BLaER1 treated with 17β-estradiol and CSF1 and Interleukin-3, amounts not matched to agents 10 nM and 100 nM (cell line): ENCODE measurements around the gene VPS37B.

Experiments
- H3K27ac ChIP-seq, 11 experiments: shearing (Covaris generic); formaldehyde crosslinking; 2 replicates each; pipeline ENCODE4 v1.8.1; 2022
- H3K27me3 ChIP-seq, 11 experiments: shearing (Covaris generic); formaldehyde crosslinking; 2 replicates each; pipeline ENCODE4 v1.8.1; 2022
- H3K36me3 ChIP-seq, 11 experiments: shearing (Covaris generic); formaldehyde crosslinking; 2 replicates each; pipeline ENCODE4 v1.8.1; 2022
- H3K4me1 ChIP-seq, 10 experiments: shearing (Covaris generic); formaldehyde crosslinking; 2 replicates each; pipeline ENCODE4 v1.8.1; 2022
- H3K4me2 ChIP-seq, 11 experiments: shearing (Covaris generic); formaldehyde crosslinking; 2 replicates each; pipeline ENCODE4 v1.8.1; 2022
- H3K4me3 ChIP-seq, 10 experiments: shearing (Covaris generic); formaldehyde crosslinking; 2 replicates each; pipeline ENCODE4 v1.8.1; 2022
- H3K9ac ChIP-seq, 11 experiments: shearing (Covaris generic); formaldehyde crosslinking; 2 replicates each; pipeline ENCODE4 v1.8.1; 2022
- H3K9me3 ChIP-seq, 11 experiments: shearing (Covaris generic); formaldehyde crosslinking; replicated peaks in 1 of 11; 2 replicates each; pipeline ENCODE4 v1.8.1; 2022
- H4K20me1 ChIP-seq, 11 experiments: shearing (Covaris generic); formaldehyde crosslinking; 2 replicates each; pipeline ENCODE4 v1.8.1; 2022
- Cebpa-rat ChIP-seq, 11 experiments: shearing (Covaris generic); IDR thresholded peaks; 2 replicates each; pipeline ENCODE4 v1.8.1; 2022

Gene VPS37B

DNA sequence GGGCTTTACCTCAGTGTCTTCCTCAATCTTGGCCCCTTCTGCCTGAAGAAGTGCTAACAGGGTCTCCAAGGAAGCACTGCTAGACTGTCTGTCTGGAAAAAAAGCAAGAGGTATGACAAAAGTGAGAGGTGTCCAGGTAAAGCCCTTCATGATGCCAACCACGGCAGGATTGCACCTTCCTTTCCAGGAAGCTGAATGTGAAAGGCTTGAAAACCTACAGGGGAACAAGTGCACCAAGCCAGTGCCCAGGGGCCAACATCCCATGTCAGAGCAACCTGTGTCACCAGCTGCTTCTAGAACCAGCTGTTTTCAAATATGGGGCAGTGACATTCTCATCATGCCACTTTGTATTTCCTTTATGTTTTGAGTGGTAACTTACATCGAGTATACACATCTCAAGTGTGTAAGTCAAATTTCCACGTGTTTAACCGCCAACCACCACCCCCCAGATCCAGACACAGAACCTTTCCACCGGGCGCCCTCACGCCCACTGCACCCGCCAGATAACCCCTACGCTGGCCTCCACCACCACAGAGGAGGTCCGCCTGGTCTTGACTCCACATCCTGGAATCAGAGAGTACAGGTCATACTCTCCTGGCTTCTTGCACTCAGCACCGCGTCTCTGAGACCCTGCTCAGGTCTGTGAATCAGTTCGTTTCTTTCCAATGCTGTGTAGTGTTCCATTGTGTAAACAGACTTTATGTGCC is 27.3 kb downstream of the VPS37B start:
- Histone ChIP-seq H3K4me1 (peaks cover 81 to 97% (median 93%) of the 10 kb centered on the region in 10 experiments), H4K20me1 (peaks cover 34 to 96% (median 68%) of the 10 kb centered on the region in 11 experiments), H3K36me3 (peaks cover 38 to 63% (median 53%) of the 10 kb centered on the region in 11 experiments; a peak in 21 of 22 replicates), H3K4me3 (peak overlapping the region in 3 of 10 experiments; percentile 3 to 67 (median 67); a peak in 2 of 20 replicates), H3K9me3 (no peaks in the 10 kb centered on the region), H3K27ac (peak overlapping the region in 9 of 11 experiments; percentile 32 to 94 (median 65); a peak in 18 of 22 replicates), H3K4me2 (peak overlapping the region; percentile 92 to 99 (median 96)), H3K27me3 (peaks cover 0 to 9% (median 0%) of the 10 kb centered on the region in 11 experiments; a peak in 2 of 22 replicates), H3K9ac (peak overlapping the region in 9 of 11 experiments; percentile 8 to 92 (median 61); a peak in 17 of 22 replicates)
- TF ChIP-seq Cebpa-rat (IDR thresholded peaks at IDR 0.05), result no peak

DNA sequence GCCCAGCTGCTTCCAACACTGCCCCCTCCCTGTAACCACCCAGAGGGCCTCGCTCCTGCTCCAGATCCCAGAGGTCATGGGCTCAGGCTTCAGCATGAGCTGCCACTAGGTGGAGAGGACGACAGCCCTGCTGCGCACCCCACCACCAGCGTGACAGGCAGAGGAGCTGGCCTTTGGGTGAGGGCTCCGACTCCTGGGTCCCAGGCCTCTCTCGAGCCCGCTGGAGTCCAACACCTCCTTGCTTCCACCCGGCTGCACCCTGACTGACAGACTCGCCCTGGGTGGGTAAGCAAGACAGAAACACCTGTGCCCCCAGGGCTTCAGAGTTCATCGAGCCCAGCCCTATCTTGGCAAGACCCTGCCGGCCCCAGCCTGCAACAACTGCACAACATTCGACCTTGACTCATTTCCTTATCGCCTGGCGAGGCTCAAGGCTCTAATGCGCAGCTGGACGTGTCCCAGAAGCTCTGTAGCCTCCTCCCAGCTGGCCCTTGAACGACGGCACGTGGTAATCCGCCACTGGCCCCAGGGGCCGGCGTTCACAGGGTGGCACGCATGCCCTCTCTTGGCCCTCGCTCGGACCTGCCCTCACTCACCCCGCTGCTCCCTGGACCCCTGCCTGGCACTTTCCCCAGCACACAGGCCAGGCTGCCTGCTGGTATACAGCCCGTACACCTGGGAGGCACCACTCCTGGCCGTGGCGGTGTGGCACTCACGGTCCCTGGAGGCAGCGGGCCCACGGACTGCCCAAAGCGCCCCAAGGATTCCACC is 28.0 kb downstream of the VPS37B start:
- H3K27me3 ChIP-seq, result peaks cover 0 to 6% (median 0%) of the 10 kb centered on the region in 11 experiments; a peak in 1 of 22 replicates
- no peaks in the 10 kb centered on the region for H3K9me3 ChIP-seq

DNA sequence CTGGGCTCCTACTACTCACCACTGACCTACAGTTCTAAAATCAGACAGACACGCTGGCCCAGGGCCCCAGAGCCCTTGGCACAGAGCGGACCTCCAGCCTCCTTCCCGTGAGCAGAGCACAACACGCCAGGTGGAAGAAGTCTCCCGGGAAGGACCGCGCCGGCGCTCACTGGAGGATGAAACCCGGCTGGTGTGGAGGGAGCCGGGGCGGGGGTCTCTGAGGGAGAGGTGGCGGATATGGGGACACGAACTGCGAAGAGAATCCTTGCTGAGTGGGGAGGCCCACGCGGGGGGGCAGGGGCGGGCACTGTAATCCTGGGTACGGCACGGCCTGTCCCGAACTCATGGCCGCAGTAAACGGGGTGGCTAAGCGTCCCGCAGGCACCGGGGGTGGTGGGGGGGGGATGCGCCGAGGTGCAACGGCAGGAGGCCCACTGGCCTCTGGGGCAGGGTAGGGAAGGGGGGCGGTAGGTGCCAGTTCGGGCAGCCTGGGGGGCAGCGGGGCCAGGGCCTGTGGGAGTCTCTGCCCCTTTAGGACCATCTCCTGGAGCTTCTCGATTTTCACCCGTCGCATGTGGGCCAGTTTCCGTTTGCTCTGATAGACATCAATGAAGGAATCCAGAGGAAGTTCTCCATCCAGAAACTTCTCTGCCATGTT is 28.8 kb downstream of the VPS37B start:
- Histone ChIP-seq H4K20me1 (peaks cover 43 to 94% (median 70%) of the 10 kb centered on the region in 11 experiments; a peak in 21 of 22 replicates), H3K36me3 (peaks cover 38 to 63% (median 53%) of the 10 kb centered on the region in 11 experiments; a peak in 21 of 22 replicates), H3K4me2 (peak overlapping the region; percentile 92 to 99 (median 96)), H3K27me3 (peaks cover 0 to 7% (median 0%) of the 10 kb centered on the region in 11 experiments; a peak in 1 of 22 replicates), H3K9ac (peak overlapping the region in 8 of 11 experiments; percentile 51 to 92 (median 61); a peak in 15 of 22 replicates), H3K4me3 (peak overlapping the region in 1 of 10 experiments; percentile 35; a peak in 2 of 20 replicates), H3K27ac (peak overlapping the region in 8 of 11 experiments; percentile 53 to 94 (median 66); a peak in 14 of 22 replicates), H3K4me1 (peaks cover 74 to 96% (median 94%) of the 10 kb centered on the region in 10 experiments), H3K9me3 (no peaks in the 10 kb centered on the region)
- no peak for TF ChIP-seq Cebpa-rat (IDR thresholded peaks at IDR 0.05)

More for the DNA sequence above, 28.0 kb downstream of the VPS37B start:
- Histone ChIP-seq H3K4me2 (peak overlapping the region; percentile 92 to 99 (median 96)), H3K36me3 (peaks cover 38 to 63% (median 53%) of the 10 kb centered on the region in 11 experiments; a peak in 21 of 22 replicates), H3K4me3 (peak overlapping the region in 2 of 10 experiments; percentile 3 to 28; a peak in 1 of 20 replicates), H4K20me1 (peaks cover 41 to 96% (median 68%) of the 10 kb centered on the region in 11 experiments), H3K27ac (peak overlapping the region in 9 of 11 experiments; percentile 32 to 94 (median 65); a peak in 18 of 22 replicates), H3K4me1 (peaks cover 76 to 97% (median 93%) of the 10 kb centered on the region in 10 experiments), H3K9ac (peak overlapping the region in 9 of 11 experiments; percentile 8 to 92 (median 61); a peak in 17 of 22 replicates)
- TF ChIP-seq Cebpa-rat (IDR thresholded peaks at IDR 0.05), result no peak

DNA sequence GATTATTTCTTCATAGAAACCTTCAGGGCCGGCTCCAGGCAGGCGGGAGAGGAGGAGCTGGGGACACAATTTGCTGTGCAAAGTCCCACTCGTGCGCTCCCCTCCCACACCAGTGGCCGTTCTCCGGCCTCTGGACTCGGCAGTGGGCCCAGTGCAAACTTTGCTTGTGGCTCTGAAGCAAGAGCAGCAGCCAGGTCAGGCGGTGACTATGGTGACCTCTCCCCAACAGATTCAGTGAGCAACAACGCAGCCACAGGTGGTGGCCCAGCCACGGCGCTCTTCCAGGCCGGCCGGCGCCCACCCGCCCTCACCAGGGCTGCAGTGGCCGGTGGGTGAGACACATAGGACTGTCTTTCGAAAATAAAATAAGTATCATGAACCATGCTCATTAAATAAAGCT is 29.5 kb downstream of the VPS37B start:
- H4K20me1 ChIP-seq, result peaks cover 43 to 94% (median 68%) of the 10 kb centered on the region in 11 experiments; a peak in 21 of 22 replicates
- H3K9me3 ChIP-seq, result no peaks in the 10 kb centered on the region
- no peak for TF ChIP-seq Cebpa-rat (IDR thresholded peaks at IDR 0.05)
- no peak overlapping the region for H3K4me3 ChIP-seq
- H3K27me3 ChIP-seq, result peaks cover 0 to 12% (median 0%) of the 10 kb centered on the region in 11 experiments; a peak in 1 of 22 replicates
- H3K9ac ChIP-seq, result peak overlapping the region in 7 of 11 experiments; percentile 36 to 92 (median 61); a peak in 10 of 22 replicates
- peaks cover 76 to 100% (median 97%) of the 10 kb centered on the region in 10 experiments for H3K4me1 ChIP-seq
- peaks cover 38 to 65% (median 53%) of the 10 kb centered on the region in 11 experiments; a peak in 21 of 22 replicates for H3K36me3 ChIP-seq
- H3K27ac ChIP-seq, result peak overlapping the region in 4 of 11 experiments; percentile 25 to 65 (median 42); a peak in 2 of 22 replicates
- H3K4me2 ChIP-seq, result peak overlapping the region; percentile 92 to 99 (median 96)

DNA sequence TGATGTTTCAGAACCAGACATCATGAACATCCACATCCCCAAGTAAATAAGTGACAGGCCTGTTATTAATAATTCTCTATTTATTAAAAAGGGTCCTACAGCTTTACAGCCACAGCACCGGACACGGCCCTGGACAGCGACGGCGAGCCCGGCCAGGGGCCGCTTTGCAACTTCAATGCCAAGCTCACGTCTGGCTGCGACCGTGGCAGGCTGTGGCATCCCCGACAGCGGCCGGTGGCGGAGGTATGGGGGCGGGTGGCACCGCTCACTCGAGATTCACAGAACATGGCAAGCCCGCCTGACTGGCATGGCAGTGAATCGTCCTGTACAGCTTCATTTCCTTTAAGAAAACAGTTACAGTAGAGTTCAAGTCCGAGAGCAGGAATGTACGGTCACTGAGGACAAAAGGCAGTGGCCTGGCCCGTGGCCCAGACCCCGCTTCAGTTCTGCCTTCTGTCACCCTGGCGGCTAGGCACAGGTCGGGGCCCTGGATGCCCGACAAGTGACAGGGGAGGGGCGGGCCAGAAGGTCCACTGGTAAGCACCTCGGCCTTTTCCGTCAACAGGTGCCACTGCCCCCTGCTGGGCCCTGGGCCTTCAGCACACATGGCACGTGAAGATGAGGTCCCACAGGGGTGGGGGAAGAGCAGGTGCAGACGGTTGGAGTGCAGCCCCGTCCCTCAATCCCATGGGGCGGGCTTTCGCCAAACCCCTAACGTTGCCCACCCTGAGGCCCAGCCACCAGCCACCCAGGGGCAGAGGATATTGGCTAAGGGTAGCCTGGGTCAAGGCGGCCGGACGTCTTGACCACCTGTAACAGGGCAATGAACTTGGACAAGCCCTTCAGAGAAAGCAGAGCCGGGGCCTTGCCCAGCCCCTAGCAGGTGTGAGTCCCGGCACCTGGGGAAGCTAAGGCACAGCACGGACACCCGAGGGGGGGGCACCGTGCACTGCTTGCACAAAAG is 30.4 kb downstream of the VPS37B start:
- Histone ChIP-seq H3K4me2 (peak overlapping the region; percentile 12 to 98 (median 95); a peak in 20 of 22 replicates), H3K4me3 (no peak overlapping the region), H3K36me3 (peaks cover 35 to 64% (median 52%) of the 10 kb centered on the region in 11 experiments; a peak in 21 of 22 replicates), H3K9me3 (no peaks in the 10 kb centered on the region), H4K20me1 (peaks cover 43 to 96% (median 73%) of the 10 kb centered on the region in 11 experiments; a peak in 21 of 22 replicates), H3K4me1 (peaks cover 76 to 100% (median 97%) of the 10 kb centered on the region in 10 experiments), H3K27me3 (peaks cover 0 to 12% (median 0%) of the 10 kb centered on the region in 11 experiments; a peak in 1 of 22 replicates), H3K27ac (peak overlapping the region in 3 of 11 experiments; percentile 12 to 30 (median 25); a peak in 3 of 22 replicates), H3K9ac (peak overlapping the region in 5 of 11 experiments; percentile 3 to 92 (median 61); a peak in 6 of 22 replicates)
- TF ChIP-seq Cebpa-rat (IDR thresholded peaks at IDR 0.05), result no peak

DNA sequence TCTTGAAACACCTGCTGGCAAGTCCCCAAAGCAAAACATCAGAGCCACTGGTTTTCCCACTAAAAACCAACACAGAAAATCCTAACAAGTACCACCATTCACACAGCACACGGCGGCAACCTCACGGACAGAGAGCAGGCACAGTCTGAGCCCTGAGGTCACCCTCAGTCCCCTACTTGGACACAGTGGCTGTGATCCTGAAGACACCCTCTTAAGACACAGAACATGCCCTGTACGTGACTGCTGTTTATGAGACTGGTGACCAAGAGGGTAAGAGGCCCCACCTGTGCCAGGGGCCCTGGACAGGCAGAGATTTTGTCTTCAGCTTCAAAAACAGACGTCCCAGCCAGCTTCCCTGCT is 31.1 kb downstream of the VPS37B start:
- Histone ChIP-seq H3K27ac (peak overlapping the region in 1 of 11 experiments; percentile 30; a peak in 2 of 22 replicates), H3K4me2 (peak overlapping the region in 10 of 11 experiments; percentile 8 to 98 (median 96); a peak in 16 of 22 replicates), H3K9ac (peak overlapping the region in 4 of 11 experiments; percentile 3 to 89 (median 50); a peak in 4 of 22 replicates), H4K20me1 (peaks cover 44 to 95% (median 78%) of the 10 kb centered on the region in 11 experiments; a peak in 21 of 22 replicates), H3K36me3 (peaks cover 31 to 60% (median 46%) of the 10 kb centered on the region in 11 experiments), H3K4me3 (no peak overlapping the region), H3K27me3 (peaks cover 0 to 12% (median 0%) of the 10 kb centered on the region in 11 experiments; a peak in 1 of 22 replicates), H3K4me1 (peaks cover 70 to 100% (median 94%) of the 10 kb centered on the region in 10 experiments), H3K9me3 (no peaks in the 10 kb centered on the region)
- TF ChIP-seq Cebpa-rat (IDR thresholded peaks at IDR 0.05), result no peak
